ENCODE results near the gene TARS2. TPM values are rescaled to one million over a fixed set of nuclear protein-coding genes. Genes with fewer than 3 reads are reported as not detected.

The TARS2 gene
- total RNA-seq, 2 experiments from 2014 or later = 42.0 to 55.3 TPM

DNA sequence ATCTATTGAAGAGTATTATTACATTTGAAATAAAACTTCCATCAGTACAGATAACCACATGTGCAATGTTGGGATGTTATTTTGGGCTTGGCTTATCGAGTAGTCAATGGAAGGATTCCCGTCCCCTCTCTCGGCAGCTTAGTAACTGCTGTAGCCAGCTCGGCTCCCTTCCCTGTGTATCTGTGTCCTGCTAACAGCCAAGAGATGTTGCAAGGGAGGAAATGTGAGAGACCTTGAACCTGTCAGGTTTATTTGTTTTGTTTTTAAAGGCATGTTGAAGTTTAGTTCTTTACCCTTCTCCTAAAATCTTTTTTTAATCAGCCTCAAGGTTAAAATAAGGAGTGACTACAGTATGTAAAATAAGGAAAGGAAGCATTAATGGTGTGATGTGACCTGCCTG is 13.6 kb upstream of the TARS2 start:
- POLR2A ChIA-PET = no interaction called here
- Histone ChIP-seq H3K4me2 (ENCODE audit: low read length) (no peak overlapping the region), H3K36me3 (ENCODE audit: insufficient read depth, low read length) (peaks cover 40% of the 10 kb centered on the region), H3K79me2 (ENCODE audit: insufficient read depth, low read depth, low read length) (no peaks in the 10 kb centered on the region), H2AFZ (ENCODE audit: low read length) (no peak overlapping the region), H3K9me2 (ENCODE audit: insufficient read depth, low read length) (no peaks in the 10 kb centered on the region), H3K4me3 (ENCODE audit: low read depth, low read length, poor library complexity, severe bottlenecking) (no peak overlapping the region), H3K9me3 (ENCODE audit: low read length) (no peaks in the 10 kb centered on the region), H4K20me1 (ENCODE audit: insufficient read depth, low read length) (no peaks in the 10 kb centered on the region), H3K4me1 (ENCODE audit: insufficient read depth, low read length, poor library complexity, severe bottlenecking) (no peaks in the 10 kb centered on the region), H3K27ac (ENCODE audit: low read depth, low read length, poor library complexity, severe bottlenecking) (no peak overlapping the region)
- DNase-seq (ENCODE audit: low spot score) = no peak
- TSS peak; percentile 18 for BruUV-seq (replicated peaks)
- TF ChIP-seq, protein P1, sequence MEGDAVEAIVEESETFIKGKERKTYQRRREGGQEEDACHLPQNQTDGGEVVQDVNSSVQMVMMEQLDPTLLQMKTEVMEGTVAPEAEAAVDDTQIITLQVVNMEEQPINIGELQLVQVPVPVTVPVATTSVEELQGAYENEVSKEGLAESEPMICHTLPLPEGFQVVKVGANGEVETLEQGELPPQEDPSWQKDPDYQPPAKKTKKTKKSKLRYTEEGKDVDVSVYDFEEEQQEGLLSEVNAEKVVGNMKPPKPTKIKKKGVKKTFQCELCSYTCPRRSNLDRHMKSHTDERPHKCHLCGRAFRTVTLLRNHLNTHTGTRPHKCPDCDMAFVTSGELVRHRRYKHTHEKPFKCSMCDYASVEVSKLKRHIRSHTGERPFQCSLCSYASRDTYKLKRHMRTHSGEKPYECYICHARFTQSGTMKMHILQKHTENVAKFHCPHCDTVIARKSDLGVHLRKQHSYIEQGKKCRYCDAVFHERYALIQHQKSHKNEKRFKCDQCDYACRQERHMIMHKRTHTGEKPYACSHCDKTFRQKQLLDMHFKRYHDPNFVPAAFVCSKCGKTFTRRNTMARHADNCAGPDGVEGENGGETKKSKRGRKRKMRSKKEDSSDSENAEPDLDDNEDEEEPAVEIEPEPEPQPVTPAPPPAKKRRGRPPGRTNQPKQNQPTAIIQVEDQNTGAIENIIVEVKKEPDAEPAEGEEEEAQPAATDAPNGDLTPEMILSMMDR (conservative IDR thresholded peaks at IDR 0.05; ENCODE audit: low read length) = no peak
- TF ChIP-seq EZH2phosphoT487 (IDR thresholded peaks at IDR 0.05; ENCODE audit: borderline replicate concordance, low read depth, low read length) = no peak
- CTCF ChIA-PET (ENCODE audit: unreplicated experiment) = no interaction called here
- intact Hi-C loops (cut with micrococcal nuclease; ENCODE audit: unreplicated experiment) = no loop called here

DNA sequence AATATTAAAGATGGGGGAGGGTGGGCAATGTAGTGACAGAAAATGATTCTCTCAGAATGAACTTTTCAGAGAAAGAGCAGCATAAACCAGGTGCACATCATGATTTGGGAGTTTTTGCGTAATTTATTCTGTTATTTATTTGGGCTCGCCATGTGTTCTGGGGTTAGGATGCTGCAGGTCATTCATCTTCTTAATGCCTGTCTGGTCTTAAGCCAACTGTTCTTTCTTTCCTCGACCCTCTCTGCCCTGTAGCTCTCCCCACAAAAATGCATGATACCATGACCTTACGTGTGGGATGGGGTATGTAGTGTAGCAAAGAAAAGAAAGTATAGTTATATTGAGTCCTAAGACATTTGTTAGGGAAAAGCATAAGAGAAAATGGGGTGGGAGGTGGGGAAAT is 12.3 kb upstream of the TARS2 start:
- H3K79me2 ChIP-seq (ENCODE audit: insufficient read depth, low read depth, low read length) = no peaks in the 10 kb centered on the region
- no peak overlapping the region for H3K4me3 ChIP-seq (ENCODE audit: low read depth, low read length, poor library complexity, severe bottlenecking)
- ChIA-PET CTCF (ENCODE audit: unreplicated experiment) (no interaction called here), POLR2A (interaction anchor here (0.8 kb wide), 1 partner anchor 10 kb away, joined by 4 read pairs; no protein-coding TSS in a partner anchor)
- no peaks in the 10 kb centered on the region for H3K4me1 ChIP-seq (ENCODE audit: insufficient read depth, low read length, poor library complexity, severe bottlenecking)
- H3K4me2 ChIP-seq (ENCODE audit: low read length) = no peak overlapping the region
- H3K27ac ChIP-seq (ENCODE audit: low read depth, low read length, poor library complexity, severe bottlenecking) = no peak overlapping the region
- no peaks in the 10 kb centered on the region for H3K9me2 ChIP-seq (ENCODE audit: insufficient read depth, low read length)
- peaks cover 33% of the 10 kb centered on the region for H3K36me3 ChIP-seq (ENCODE audit: insufficient read depth, low read length)
- no peak for DNase-seq (ENCODE audit: low spot score)
- H4K20me1 ChIP-seq (ENCODE audit: insufficient read depth, low read length) = no peaks in the 10 kb centered on the region
- no peaks in the 10 kb centered on the region for H3K9me3 ChIP-seq (ENCODE audit: low read length)
- TF ChIP-seq, protein P1 (conservative IDR thresholded peaks at IDR 0.05; ENCODE audit: low read length) = no peak
- BruUV-seq (replicated peaks) = no TSS peak
- no peak overlapping the region for H2AFZ ChIP-seq (ENCODE audit: low read length)
- intact Hi-C loops (cut with micrococcal nuclease; ENCODE audit: unreplicated experiment) = no loop called here

DNA sequence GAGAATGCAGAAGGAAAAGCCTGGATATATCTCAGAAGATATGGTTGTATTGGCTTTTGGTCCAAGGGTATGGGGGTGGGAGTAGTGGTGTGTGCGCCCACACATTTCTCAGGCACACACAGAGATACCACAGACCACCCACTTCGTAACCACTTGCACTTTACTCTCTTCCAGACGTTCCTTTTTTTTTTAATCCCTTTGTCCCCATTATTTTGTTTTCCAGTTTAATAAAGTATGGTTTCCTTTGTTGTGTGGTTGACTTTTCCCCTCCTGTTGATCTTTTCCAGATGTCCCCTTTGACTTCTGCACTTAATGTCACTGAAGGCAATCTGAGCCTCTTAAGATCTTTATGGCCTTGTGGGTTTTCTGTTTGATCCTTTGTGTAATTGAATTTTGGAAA is 10.5 kb upstream of the TARS2 start:
- Histone ChIP-seq H3K27ac (ENCODE audit: low read depth, low read length, poor library complexity, severe bottlenecking) (no peak overlapping the region), H3K36me3 (ENCODE audit: insufficient read depth, low read length) (peaks cover 15% of the 10 kb centered on the region), H4K20me1 (ENCODE audit: insufficient read depth, low read length) (no peaks in the 10 kb centered on the region), H3K9me2 (ENCODE audit: insufficient read depth, low read length) (no peaks in the 10 kb centered on the region), H3K4me2 (ENCODE audit: low read length) (no peak overlapping the region), H3K9me3 (ENCODE audit: low read length) (no peaks in the 10 kb centered on the region), H3K4me3 (ENCODE audit: low read depth, low read length, poor library complexity, severe bottlenecking) (no peak overlapping the region), H2AFZ (ENCODE audit: low read length) (no peak overlapping the region), H3K4me1 (ENCODE audit: insufficient read depth, low read length, poor library complexity, severe bottlenecking) (no peaks in the 10 kb centered on the region), H3K79me2 (ENCODE audit: insufficient read depth, low read depth, low read length) (no peaks in the 10 kb centered on the region)
- CTCF ChIA-PET (ENCODE audit: unreplicated experiment) = no interaction called here
- no TSS peak for BruUV-seq (replicated peaks)
- TF ChIP-seq, protein P1 (conservative IDR thresholded peaks at IDR 0.05; ENCODE audit: low read length) = no peak
- no peak for TF ChIP-seq EZH2phosphoT487 (IDR thresholded peaks at IDR 0.05; ENCODE audit: borderline replicate concordance, low read depth, low read length)
- intact Hi-C loops (cut with micrococcal nuclease; ENCODE audit: unreplicated experiment) = no loop called here
- no peak for DNase-seq (ENCODE audit: low spot score)
- POLR2A ChIA-PET = no interaction called here
